HG03457 (cell line): ENCODE data around the gene A3GALT2.
"Not testable (repeated sequence)": the region's sequence is repeated elsewhere in the genome, so short reads cannot be mapped to it uniquely, and the experiment has no call there.

Experiments
- ATAC-seq: cut with Tn5 transposase; IDR thresholded peaks from one replicate; pipeline ENCODE4 v1.9.1; 2021; ENCODE audit warnings: moderate number of reproducible peaks; ENCODE audit not compliant: unreplicated experiment

A3GALT2 gene

GRCh38 chr1:33295023-33295422, 25.9 kb downstream of the A3GALT2 start:
- ATAC-seq = no peak

GRCh38 chr1:33294071-33295010, 26.6 kb downstream of the A3GALT2 start:
- ATAC-seq = no peak

GRCh38 chr1:33292726-33293340, 28.1 kb downstream of the A3GALT2 start:
- no peak for ATAC-seq

GRCh38 chr1:33290615-33291014, 30.3 kb downstream of the A3GALT2 start:
- not testable (repeated sequence) for ATAC-seq

GRCh38 chr1:33289858-33290154, 31.1 kb downstream of the A3GALT2 start:
- no peak for ATAC-seq

GRCh38 chr1:33288976-33289857, 31.7 kb downstream of the A3GALT2 start:
- no peak for ATAC-seq

- ATAC-seq = no peak
These were observed 33.6 kb downstream of the A3GALT2 start for GRCh38 chr1:33287317-33287716.

GRCh38 chr1:33286451-33287185, 34.3 kb downstream of the A3GALT2 start:
- no peak for ATAC-seq

GRCh38 chr1:33284049-33284448, 36.8 kb downstream of the A3GALT2 start:
- no peak for ATAC-seq

- ATAC-seq = no peak
These were observed 38.1 kb downstream of the A3GALT2 start for GRCh38 chr1:33282791-33283190.

- ATAC-seq = no peak
These were observed 39.2 kb downstream of the A3GALT2 start for GRCh38 chr1:33281554-33282303.

GRCh38 chr1:33280091-33280661, 40.7 kb downstream of the A3GALT2 start:
- ATAC-seq = no peak

- ATAC-seq = no peak
These were observed 43.3 kb downstream of the A3GALT2 start for GRCh38 chr1:33277488-33278084.

GRCh38 chr1:33276573-33277298, 44.2 kb downstream of the A3GALT2 start:
- no peak for ATAC-seq

- no peak for ATAC-seq
These were observed 45.0 kb downstream of the A3GALT2 start for GRCh38 chr1:33275706-33276572.

- no peak for ATAC-seq
These were observed 45.7 kb downstream of the A3GALT2 start for GRCh38 chr1:33275195-33275594.

GRCh38 chr1:33274446-33274845, 46.5 kb downstream of the A3GALT2 start:
- ATAC-seq = no peak

GRCh38 chr1:33273961-33274371, 46.9 kb downstream of the A3GALT2 start:
- ATAC-seq = no peak
